ENCODE measurements around the gene PARVG.

- TF ChIP-seq CTCF (IDR thresholded peaks at IDR 0.05; ENCODE audit: low read depth, low read length) (no peak), EZH2phosphoT487 (IDR thresholded peaks at IDR 0.05; ENCODE audit: low read depth) (no peak)
Observed at GRCh38 chr22:44131989-44132685, 48.6 kb upstream of the PARVG start.

Measured in OCI-LY3 (cell line).